ENCODE results near the gene NRN1L.
"Not testable (repeated sequence)": the region's sequence is repeated elsewhere in the genome, so short reads cannot be mapped to it uniquely, and the experiment has no call there.

Gene NRN1L

DNA sequence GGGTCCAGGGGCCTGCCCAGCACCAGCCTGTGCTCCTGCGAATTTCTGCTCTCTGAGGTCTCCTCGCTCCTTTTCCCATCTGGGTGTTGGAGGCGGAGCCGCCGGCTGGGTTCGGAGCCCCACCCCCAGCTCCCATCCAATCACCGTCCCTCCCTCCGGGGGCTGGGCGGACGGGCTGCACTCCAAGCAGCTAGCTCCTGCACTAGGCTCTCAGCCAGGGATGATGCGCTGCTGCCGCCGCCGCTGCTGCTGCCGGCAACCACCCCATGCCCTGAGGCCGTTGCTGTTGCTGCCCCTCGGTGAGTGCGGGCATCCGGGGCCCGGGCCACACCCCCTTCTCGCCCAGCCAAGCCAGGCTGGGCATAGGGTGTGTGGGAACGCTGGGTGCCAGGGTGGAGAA is at the start of gene NRN1L:
TSS of gene NRN1L (plus strand) at position 202 of the 400 bp plus-strand sequence. CDS start at position 221, 19 bp downstream.
- no peak for DNase-seq

DNA sequence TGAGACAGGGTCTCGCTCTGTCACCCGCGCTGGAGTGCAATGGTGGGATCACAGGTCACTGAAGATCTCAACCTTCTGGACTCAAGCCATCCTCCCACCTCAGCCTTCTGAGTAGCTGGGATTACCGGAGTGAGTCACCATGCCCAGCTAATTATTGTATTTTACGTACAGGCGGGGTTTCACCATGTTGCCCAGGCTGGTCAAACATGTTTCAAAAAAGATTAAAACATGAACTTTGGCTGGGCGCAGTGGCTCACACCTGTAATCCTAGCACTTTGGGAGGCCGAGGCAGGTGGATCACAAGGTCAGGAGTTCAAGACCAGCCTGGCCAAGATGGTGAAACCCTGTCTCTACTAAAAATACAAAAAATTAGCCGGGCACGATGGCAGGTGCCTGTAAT is 47.5 kb upstream of the NRN1L start:
- not testable (repeated sequence) for DNase-seq

DNA sequence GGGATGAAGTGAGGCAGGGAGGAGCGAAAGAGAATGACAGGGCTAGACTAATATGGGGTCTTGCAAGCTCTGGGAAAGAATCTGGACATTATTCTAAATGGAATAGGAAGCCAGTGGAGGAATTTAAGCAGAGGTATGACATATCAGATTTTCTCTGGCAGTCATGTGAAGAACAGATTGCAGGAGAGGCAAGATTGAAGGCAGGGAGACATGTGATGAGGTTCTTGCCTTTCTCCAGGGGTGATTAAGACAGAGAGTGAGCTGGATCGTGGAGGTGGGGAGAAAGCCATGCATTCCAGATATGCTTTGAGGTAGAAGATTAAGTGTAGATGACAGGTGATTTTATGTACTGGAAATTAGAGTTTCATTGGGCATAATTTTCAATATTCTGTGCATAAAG is 46.9 kb upstream of the NRN1L start:
- DNase-seq, result no peak

DNA sequence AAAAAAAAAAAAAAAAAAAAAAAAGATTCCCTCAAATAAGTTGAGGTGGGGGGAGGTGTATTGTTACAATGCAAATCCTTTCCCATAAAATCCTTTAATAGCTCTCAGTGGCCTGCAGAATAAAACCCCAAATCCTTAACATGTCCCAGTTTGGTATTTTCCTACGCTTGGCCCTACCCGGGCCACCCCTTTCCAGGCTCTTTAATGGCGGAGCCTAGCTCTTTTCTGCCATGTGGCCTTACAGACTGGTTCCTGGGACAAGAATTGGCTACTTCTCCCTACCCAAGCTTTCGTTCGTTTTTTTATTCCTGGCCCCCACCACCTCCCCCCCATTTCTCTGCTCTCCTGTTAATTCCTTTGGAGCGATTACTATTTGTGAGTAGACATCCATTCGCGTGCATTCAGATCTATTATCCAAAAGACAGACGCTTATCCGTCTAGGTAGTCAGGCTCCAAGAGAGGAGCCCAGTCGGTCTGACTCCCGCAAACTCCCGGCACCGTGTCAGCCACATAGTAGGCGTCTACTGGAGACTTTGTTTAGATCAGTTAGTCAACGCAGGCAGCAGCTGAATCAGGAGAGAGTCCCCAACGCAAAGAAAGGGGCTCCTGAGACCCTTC is 43.4 kb upstream of the NRN1L start:
- DNase-seq, result no peak

DNA sequence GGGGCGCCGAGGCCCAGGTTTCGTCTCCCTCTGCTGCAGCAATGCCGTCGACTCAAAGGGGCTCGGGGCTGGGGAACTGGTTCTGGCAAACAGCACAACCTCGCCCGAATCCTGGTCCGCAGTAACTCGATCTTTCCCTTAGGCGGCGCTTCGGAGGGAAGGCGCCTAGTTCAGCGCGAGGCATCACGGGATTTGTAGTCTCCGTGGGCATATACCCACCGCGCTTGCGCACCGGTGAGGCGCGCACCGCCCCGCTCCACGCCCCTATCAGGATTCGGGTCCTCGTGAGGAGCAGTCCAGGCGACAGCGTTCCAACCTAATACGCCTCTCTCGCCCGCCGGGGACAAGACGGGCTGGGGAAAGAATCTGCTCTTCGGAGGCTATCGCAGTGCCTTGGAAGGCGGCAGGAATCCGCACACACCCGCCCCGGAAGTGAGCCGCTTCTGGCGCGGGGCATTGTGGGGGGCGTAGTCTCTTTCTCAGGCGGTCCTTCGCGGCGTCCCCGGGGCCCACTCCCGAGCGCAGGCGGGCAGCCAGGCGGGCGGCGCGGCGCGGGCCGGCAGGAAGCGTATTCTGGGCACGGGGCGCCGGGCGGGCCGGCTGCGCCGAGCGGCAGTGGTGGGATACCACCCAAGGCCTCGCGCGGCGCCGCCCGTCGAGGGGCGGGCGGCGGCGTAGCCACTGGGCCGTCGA is 42.7 kb upstream of the NRN1L start, which contains the start of gene THAP11:
TSS of gene THAP11 (plus strand) at position 505 of the 693 bp plus-strand sequence. CDS start 235 bp downstream, outside the sequence.
- DNase-seq, result peak; percentile 99

DNA sequence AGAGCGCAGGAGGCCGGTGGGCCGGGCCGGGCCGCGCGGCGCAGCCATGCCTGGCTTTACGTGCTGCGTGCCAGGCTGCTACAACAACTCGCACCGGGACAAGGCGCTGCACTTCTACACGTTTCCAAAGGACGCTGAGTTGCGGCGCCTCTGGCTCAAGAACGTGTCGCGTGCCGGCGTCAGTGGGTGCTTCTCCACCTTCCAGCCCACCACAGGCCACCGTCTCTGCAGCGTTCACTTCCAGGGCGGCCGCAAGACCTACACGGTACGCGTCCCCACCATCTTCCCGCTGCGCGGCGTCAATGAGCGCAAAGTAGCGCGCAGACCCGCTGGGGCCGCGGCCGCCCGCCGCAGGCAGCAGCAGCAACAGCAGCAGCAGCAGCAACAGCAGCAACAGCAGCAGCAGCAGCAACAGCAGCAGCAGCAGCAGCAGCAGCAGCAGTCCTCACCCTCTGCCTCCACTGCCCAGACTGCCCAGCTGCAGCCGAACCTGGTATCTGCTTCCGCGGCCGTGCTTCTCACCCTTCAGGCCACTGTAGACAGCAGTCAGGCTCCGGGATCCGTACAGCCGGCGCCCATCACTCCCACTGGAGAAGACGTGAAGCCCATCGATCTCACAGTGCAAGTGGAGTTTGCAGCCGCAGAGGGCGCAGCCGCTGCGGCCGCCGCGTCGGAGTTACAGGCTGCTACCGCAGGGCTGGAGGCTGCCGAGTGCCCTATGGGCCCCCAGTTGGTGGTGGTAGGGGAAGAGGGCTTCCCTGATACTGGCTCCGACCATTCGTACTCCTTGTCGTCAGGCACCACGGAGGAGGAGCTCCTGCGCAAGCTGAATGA is 42.0 kb upstream of the NRN1L start:
- DNase-seq, result peak; percentile 80

DNA sequence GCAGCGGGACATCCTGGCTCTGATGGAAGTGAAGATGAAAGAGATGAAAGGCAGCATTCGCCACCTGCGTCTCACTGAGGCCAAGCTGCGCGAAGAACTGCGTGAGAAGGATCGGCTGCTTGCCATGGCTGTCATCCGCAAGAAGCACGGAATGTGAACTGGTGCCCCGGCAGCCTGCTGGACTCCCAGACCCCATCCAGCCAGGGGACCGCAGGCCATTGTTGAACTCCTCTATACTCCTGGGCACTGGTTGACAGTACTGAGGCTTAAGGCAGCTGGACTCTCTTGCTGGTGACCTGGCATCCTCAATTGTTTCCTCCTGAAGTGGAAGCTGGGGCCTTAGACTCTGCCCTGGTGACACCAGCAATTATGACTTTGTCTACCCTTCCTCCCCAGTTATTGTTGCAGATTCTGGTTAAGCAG is 41.3 kb upstream of the NRN1L start:
- peak; percentile 63 for DNase-seq

DNA sequence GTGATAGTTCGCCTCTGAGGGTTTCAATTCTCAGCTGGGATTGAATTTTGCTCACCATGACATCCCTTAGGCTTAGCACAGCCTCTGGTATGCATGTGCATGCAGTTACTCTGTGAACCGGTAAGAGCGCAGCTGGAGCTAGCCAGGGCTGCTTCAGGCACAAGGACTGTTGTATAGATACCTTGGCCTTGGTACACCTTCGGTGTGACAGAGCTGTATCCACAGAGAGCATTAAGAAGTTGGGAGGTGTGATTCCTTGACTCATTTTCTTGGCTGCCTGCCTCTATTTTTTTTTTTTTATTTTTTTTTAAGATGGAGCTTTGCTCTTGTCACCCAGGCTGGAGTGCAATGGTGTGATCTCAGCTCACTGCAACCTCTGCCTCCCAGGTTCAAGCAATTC is 40.2 kb upstream of the NRN1L start:
- no peak for DNase-seq

DNA sequence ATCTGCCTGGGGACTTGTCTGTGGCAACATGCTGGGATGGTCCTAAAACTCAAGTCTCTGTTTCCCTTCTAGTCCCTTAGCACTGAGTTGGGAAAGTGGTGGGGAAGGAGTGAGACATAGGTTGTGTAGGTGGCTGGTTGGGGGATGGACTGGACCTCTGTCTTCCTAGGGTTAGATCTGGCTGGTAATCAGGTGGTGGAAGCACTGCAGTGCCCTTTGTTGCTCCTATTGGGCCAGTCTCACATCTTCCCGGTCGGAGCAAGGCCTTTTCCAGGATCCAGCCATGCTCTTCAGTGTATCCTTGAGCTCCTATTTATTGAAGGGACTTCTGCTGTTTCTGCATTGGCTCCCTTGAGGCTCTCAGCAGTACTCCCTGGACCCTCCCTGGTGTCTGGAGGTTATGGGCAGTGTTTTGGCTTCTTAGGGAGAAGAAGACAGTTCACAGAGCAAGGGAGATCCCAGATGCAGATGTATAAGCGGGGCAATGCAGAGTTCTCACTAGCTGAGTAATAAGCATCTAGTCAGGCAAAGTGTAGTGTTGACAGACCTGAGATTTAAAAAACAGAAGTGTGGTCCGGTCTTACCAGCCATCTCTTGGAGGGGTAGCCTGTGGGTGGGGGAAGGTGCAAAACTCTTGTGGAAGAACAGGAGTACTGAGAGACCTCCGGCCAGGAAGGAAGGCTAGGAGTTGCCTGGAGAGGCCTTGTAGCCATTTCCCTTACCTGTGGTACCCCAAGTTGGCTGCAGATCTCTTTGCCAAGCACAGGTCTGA is 39.2 kb upstream of the NRN1L start:
- DNase-seq, result no peak

DNA sequence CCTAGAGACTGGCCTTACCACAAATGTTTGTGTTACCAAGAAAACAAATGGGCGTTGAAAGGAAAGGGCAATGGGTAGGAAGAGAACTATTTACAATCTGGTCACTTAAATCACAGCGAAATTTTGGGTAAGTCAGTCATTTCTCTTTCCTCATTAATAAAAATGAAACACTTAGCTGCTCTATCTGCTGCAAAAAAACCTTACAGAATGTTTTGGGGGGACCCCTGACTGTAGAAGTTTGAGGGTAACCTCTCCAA is 38.7 kb upstream of the NRN1L start:
- DNase-seq, result peak; percentile 20

DNA sequence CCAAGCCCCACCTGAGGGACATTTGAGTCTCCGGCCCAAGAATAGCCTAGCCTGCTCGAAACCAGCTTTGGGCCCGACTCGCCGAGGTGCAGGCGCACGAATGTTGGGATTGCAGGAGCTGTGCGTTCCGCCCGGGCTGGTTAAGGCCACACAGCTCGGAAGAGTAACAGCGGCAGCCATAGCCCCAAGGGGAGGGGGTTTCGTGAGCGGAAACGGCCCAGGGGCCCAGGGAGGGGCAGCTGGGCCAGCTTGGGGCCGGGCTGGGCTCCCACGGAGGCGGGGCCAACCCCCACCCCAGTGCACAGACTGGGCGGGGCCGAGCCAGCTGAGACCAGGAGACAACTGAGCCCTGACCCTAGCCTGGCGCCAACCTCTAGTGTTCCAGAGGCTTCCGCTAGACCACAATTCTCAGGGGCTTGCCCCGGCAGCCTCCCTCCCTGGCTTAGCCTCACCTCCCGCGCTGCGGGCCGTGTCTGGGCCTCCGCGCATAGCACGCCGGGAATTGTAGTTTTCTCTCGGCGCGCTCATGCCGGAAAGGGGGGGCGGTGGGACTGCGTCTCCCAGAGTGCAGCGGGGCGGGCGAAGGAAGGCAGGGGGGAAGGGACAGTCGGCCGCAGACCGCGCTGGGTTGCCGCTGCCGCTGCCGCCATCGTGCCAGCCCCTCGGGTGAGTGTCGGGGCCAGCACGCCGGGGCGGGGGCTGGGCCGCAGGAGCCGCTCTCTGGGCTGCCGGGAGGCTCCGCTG is 38.2 kb upstream of the NRN1L start, which contains the start of gene NUTF2:
TSS of gene NUTF2 (plus strand) at position 614 of the 744 bp plus-strand sequence. CDS start 18,198 bp downstream, outside the sequence.
- DNase-seq, result peak; percentile 99

DNA sequence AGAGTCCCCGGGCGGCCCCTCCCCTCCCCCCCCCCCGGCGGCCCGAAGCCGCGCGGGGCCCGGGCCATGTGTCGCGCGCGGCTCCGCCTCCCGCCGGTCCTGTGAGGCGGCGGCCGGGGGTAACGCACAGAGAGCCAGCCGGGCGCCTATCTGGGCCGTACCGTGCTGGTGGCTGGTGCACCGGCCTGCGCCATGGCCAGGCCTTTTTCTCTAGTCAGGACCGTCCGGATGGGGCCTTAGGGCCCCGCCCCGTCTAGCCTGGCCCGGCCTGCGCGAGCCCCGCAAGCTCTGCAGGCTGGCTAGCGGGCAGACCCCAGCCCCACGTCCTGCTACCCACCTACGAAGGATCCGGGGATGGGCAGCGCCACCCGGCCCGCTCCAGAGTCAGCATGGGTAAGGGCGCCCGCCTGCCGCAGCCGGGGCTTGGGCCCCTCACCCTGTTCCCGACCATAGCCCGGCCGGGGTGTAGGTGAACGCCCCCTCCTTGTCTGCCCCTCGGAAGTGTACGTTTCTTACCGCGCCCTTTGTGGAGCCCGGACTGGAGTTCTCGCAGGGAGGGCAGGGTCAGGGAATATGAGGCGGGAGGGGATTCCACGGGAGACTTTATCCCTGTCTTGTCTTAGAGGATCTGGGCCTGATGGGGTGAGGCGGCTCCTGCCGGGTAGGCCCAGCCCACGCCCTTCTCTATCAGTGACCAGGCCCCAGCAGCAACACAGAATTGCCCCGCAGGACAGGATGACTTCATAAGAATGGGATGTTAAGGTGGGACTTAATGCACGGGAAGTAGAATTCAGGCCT is 37.4 kb upstream of the NRN1L start, which contains the start of gene CENPT:
TSS of gene CENPT (minus strand) at position 630 of the 798 bp plus-strand sequence. CDS start 13,834 bp downstream, outside the sequence.
- DNase-seq, result peak; percentile 84

DNA sequence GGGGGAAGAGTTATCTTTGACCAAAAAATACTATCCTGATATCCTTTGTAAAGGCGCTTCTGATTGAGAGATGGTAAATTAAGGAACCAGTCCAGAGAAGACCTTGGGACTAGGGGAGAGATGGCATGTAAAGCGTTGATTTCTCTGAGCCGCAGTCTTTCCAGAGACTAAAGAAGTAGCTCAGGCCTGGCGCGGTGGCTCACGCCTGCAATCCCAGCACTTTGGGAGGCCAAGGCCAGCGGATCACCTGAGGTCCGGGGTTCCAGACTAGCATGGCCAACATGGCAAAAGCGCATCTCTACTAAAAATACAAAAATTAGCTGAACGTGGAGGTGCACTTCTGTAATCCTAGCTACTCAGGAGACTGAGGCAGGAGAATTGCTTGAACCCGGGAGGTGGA is 36.6 kb upstream of the NRN1L start:
- no peak for DNase-seq

DNA sequence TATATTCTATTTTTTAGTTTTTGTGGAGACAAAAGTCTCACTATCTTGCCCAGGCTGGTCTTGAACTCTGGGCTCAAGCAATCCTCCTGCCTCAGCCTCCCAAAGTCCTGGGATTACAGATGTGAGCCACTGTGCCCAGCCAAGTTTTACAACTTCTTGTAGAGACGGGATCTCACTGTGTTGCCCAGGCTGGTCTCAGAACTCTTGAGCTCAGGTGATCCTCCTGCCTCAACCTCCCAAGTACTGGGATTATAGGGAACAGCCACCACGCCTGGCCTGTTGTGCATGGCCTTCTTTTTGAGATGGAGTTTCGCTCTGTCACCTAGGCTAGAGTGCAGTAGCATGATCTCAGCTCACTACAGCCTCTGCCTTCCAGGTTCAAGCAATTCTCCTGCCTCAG is 31.0 kb upstream of the NRN1L start:
- DNase-seq, result no peak

DNA sequence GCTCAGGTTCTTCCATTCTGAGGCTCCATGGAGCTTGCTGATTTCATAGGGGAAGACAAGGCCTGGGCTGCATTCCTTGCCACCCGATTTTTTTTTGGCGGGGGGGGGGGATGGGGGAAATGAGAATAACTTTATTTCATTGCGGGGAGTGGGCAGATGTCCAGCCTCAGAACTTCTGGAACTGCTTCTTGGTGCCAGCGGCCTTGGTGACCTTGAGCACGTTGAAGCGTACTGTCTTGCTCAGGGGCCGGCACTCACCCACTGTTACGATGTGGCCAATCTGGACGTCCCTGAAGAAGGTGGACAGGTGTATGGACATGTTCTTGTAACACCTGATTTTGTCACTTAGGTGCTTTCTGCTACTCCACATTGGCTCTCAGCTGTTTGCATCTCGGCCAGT is 28.9 kb upstream of the NRN1L start:
- no peak for DNase-seq

DNA sequence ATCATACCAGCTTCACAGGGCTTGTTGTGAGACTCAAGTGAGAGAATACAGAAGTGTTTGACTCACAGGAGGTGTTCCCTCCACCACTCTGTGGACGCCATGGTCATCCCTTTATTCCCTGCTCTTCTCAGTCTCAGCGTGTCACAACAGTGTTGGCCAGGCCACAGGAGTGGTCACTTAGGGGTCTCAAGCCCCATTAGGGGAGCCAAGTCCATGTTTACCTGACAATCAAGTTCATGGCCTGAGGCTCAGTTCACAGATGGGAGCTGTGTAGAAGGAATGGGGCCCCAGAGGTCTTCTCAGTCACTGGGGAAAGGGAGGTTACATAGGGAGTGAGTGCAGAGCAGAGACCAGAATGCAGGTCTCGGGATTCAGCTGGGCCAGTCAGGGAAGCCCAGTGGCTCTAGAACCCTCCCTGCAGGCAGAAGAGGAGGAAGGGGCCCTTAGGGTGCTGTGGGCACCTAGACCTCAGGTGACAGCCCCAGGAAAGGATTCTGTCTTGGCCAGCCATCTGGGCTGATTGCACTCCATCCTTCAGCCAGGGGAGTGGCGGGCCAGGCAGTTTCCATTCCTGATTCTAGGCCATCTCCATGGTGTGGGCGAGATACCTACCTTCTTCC is 27.6 kb upstream of the NRN1L start:
- DNase-seq, result no peak

DNA sequence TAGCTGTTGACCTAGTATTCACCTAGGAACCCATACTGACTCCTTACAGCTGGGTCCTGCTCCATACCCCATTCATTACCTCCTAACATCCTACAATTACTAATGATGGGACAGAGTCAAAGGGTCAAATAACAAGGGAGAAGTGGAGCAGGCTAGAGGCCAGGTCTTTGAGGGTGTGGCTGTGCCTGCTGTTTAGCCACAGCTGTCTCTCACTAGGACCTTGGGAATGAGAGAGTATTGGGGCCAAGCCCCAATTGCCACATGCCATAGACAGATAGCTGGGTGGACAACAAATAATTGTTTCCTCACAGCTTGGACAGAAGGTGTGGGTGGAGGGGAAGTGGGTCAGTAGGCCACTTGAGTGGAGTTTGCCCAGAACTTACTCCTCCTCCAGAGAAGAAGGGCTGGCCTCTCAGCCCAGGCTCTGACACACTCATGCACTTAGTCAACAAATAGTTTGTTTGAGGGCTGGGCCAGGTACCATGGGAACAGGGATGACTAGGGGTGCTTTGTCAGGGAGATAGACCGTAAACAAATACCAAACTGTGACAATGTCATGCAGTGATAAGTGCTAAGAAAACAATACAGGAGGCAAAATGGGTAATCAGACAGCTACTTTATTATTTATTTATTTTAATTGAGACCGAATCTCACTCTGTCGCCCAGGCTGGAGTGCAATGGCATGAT is 27.0 kb upstream of the NRN1L start:
- DNase-seq, result no peak

DNA sequence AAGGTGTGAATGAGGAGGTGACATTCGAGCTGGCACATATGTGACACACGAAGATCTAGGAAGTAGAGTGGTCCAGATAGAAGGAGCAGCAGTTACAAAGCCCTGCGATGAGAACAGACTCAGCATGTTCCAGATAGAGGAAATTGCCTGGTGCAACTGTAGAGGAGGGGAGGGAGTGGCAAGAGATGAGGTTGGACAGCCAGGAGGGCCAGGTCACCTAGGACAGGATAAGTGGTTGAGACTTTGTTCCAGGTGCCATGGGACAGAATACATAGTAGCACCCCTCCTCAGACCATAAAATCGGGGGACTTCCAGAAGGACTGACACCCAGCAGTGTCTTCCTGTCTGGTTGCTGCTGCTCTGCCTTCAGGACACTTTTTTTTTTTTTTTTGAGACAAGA is 26.2 kb upstream of the NRN1L start:
- no peak for DNase-seq

DNA sequence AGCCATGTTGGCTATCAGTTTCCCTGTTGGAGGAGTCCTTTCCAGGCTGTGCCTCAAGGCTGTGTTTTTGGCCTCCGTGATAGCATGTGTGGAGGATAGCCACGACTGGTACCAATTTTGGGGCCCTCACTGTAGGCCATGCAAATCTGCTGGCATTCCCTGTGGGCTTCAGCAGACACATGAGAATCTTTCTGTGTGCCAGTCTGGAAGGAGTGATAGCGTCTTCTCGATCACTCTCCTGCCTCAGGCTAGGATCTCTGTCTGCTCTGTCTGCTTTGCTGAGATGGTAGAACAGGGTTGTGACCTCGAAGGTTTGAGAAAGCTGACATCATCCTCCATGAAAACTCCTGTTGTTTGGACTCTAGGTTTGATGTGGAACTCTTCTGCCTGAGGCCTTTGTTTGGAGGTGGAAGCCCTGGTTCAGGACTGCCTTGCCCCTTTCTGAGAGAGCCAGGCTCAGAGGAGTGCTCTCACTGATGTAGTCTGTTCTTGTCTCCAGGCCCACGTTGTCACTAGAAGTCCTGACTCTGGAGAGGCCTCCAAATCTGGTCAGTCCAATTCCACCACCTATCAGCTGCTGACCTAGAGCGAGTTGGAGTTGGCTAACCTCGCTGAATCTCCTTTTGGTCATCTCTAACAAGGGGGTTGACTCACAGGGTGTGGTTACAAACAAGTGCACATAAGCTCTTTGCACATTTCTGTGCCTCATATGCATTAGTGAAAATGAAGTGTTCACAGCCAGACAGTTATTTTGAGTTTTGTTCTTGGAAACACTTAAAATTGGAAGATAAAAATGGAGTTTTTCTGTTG is 23.9 kb upstream of the NRN1L start:
- DNase-seq, result no peak

Data from RPMI8226 (cell line).